Pons (tissue), 1 donor: Measurements from ENCODE around the gene ZNF407.

ENCODE experiments used
- DNase-seq: peaks from one replicate; pipeline ENCODE4 v3.0.0-alpha.2; 2016; ENCODE audit warnings: low spot score

The ZNF407 gene

GRCh38 chr18:74929110-74929509 lies 331.4 kb downstream of the ZNF407 start:
- no peak for DNase-seq

- no peak for DNase-seq
Observed at GRCh38 chr18:74930616-74931015, 332.9 kb downstream of the ZNF407 start.

- no peak for DNase-seq
Observed at GRCh38 chr18:74933930-74934329, 336.3 kb downstream of the ZNF407 start.

GRCh38 chr18:74935434-74935833 lies 337.8 kb downstream of the ZNF407 start:
- no peak for DNase-seq

- DNase-seq: no peak
Observed at GRCh38 chr18:74936343-74936742, 338.7 kb downstream of the ZNF407 start.

DNA sequence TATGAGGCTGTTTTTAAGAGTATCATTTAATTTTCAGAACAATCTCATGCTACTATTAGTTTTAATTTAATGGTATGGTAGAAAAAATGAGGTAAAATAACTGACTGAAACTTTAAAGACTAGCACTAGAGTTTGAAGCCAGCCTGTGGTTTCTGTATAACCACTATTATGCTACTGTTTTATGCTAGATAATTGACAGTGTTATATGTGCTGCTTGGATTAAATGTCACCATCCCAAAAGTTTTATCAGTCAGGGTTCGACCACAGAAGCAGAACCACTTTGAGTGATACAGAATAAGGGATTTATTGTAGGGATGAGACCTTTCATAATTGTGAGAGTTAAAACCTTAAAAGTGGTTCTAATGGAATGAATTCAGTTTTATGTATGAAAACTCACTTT lies 339.6 kb downstream of the ZNF407 start:
- no peak for DNase-seq

- DNase-seq: peak; percentile 72
Observed at GRCh38 chr18:74940856-74941255, 343.2 kb downstream of the ZNF407 start.

DNA sequence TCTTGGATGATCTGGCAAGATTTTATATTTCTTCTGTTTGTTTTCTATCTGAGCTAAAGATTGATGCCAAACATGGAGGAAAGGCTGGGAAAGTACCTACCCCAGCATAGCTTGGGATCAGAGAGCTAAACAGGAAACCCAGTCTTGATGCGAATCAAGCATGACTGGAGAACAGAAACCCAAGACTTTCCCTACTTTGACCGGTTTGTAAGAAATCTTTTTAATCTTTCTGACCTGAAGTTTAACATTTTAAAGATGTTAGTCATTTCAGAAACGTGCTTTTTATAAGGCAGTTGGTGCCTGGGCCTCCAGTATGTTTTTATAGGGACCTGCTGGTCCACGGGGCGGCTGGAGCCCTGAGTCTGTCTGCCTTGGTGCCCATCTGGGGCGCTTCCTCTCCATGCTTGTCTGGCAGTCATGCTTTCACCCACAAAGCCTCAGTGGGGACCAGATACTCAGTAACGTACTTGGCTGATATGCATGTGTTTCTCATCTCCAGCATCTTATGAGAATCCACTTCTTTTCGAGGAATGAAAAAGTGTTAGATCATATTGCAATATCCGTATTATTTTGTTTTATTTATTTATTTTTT lies 344.7 kb downstream of the ZNF407 start:
- DNase-seq: no peak

DNA sequence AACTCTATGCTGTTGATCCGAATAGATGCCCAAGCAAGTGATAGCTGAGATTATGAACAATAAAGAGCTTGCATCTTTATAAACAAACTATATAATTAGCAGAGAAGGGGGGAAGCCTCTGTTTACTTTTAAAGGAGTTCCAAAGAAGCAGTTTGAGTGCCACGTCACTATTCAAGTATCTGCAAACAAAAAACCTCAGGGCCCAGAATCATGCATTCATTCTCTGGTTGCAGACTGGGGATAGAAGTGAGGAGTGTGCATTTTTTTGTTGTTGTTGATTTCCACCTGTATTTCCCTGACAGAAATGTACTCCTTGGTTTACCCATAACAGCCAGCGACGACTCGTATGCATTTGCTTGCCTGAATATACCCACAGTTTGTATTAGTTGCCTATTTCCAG lies 347.0 kb downstream of the ZNF407 start:
- DNase-seq: no peak

DNA sequence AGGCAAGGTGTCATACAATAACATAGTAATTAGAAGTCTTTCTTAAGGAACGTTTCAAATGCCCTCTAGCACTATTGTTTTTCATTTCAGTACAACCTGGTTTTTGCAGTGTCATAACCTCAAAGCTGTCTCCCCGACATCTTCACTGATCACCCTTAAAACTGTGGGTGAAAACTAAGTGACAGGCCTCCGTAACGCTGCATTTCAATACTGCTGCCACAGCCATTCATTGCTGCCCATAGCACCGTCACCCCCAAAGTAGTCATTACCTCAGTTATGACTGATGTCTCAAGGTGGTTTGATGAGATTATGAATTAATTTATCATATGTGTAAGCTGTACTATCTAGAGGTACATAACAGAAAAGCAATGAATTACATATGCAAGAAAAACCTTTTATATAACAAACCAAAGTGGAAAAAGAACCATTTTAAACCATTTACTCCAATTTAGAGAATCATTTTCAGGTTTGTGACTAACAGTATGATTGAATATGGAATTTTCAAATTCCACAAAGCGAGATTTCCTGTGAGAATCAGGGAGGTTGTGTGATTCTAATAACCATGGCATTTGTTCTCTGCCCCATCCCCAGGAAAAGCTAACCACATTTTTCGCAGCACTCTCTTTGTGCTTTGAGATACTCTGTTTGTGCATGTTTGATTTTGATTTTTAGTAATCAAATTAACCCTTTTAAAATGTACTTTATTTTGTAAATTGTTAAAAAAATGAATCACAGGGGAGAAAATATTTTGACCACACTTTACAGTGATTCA lies 348.3 kb downstream of the ZNF407 start:
- DNase-seq: no peak

- DNase-seq: no peak
Observed at GRCh38 chr18:74946646-74947375, 349.1 kb downstream of the ZNF407 start.

- DNase-seq: no peak
Observed at GRCh38 chr18:74947417-74947816, 349.7 kb downstream of the ZNF407 start.

DNA sequence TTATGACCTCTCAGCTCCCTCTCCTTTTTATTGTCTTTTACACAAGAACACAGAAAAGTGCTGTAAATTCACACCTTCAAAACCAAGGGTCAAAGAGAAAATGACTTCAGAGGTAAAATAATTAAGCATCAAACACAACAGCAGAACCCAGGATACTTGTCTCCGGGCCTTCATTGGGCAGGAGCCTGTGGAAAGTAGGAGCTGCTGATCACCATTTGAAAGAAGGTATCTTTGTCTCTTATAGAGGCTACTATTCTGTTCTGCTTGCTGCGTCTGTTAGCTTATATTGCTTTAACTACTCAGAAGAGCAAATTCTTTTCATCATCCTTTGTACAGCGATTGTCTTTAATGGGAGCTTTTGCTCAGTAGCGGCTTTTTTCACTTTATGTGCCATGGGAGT lies 350.2 kb downstream of the ZNF407 start:
- DNase-seq: no peak

DNA sequence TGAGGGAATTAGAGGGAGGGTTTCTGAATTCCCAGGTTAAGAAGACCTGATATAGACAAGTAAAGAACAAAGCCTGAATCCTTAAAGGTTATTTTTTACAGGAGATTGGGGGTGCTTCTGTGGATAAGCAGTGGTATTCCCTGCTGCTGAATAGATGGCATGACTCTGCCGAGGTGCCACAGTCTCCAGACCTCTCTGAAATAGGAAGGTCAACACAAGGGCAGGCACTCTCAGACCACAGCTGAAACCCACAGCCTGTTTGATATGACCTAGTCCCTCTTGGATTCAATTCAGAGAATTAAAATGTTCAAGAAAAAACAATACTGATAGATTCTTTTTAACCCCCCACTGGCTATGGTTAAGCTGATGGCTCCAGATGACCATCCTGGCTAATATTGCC lies 351.9 kb downstream of the ZNF407 start:
- no peak for DNase-seq

DNA sequence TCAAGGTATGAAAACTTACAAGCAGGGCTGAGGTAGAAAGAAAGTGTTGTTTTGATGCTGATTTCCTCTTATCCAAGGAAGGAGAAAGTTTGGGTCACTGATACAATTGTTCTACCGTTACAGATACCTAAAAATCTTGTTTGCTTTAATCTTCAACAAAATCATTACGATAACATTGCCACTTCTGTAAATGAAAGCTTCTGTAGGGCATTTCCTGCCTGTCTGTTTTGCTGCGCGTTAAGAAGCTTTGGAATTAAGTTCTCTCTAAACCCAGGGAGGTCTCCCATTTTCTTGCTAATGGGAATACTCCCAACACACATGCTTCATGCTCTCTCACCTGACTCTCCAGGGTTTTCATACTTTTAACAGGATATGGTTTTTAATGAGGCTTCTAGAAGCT lies 352.8 kb downstream of the ZNF407 start:
- no peak for DNase-seq

GRCh38 chr18:74951165-74951760 lies 353.6 kb downstream of the ZNF407 start:
- DNase-seq: peak; percentile 29

DNA sequence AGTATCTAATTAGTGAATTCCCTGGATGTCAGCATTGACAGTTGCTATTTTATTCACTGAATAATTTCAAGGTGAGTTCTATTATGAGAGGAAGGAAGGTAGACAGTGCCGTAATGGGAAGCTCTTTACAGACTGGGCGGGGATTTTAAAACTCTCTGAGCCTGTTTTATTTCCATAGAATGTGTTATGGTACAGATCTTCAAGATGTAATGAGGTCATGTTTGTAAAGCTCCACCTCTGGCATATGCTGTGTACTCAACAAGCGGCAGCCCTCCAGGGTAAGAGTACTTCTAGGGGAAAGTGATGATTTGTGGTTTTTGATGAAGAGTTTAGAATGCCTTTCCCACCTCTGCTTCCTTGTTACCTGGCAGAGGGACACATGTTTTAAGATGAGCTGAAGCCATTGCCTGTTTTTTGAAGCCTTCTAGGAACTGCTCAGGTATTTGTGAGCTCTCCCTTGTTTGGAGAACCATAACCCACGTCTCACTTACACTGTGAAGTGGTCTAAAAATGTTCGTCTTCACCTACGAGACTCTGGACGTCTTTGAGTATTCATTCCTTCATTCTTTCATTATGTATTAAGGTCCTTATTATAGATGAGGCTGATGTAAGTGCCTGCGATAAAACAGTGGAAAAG lies 360.0 kb downstream of the ZNF407 start:
- DNase-seq: no peak

DNA sequence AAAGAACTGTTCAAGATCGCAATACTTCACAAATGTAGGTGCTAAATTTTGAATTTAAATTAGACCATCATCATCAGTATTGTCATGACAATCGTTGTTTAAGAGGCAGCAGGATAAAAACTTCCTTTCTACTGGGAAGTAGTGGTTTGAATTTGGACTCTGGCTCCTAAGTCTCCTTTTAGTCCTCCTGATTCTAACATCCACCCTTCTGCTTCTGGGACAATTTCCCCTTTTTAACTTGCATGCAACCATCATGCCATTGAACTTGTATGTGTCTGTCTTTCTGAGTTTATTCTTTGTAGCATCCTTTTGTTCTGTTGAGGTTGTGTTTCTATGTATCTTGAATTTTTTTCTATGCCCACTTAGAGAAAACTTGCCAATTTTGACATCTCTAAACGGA lies 361.5 kb downstream of the ZNF407 start:
- DNase-seq: no peak

DNA sequence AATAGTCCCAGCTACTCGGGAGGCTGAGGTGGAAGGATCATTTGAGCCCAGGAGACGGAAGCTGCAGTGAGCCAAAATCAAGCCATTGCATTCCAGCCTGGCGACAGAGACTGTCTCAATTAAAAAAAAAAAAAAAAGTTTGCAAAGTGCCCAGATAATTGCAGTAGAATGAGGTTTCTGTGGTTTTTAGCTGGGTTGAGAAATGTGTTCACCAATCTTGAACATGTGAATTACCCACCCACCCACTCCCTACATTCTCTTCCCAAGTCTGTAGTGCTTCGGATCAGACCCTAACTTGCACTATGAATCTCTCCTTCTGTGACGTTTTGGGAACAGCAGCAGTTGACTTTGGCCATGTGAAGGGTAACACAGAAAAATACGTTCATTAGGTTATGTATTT lies 363.9 kb downstream of the ZNF407 start:
- no peak for DNase-seq

- peak; percentile 79 for DNase-seq
Observed at GRCh38 chr18:74963820-74964446, 366.3 kb downstream of the ZNF407 start.

DNA sequence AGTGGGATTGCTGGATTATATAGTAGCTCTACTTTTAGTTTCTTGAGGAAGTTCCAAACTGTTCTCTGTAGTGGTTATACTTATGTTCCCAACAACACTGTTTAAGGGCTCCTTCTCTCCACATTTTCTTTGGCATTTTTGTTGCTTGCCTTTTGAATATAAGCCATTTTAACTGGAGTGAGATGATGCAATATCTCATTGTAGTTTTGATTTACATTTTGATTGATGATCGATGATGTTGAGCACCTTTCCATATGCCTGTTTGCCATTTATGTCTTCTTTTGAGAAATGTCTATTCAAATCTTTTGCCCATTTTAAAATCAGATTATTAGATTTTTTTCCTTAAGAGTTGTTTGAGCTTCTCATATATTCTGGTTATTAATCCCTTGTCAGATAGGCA lies 368.0 kb downstream of the ZNF407 start:
- no peak for DNase-seq

DNA sequence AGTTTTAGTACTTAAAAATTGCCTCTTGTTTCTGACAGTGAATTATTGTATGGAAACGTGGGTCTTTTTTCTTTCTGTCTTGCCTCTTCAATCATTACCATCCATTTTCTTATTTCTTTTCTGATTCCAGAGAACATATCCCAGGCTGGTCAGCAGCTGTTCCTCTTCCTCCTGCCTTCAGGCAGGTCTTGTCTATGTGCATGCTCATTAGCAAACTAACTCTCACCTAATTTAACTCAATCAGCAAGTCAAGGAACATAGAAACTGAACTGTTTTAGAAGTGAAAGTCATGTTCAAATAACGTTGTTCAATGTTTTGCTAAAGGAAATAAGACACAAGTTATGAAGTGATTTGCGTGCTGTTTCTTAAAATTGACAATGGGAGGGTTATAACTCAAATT lies 369.8 kb downstream of the ZNF407 start:
- no peak for DNase-seq
